GM12878 (cell line): ENCODE measurements around the gene PADI1. TPM values are rescaled to one million over a fixed set of nuclear protein-coding genes. Genes with fewer than 3 reads are reported as not detected.

ENCODE experiments used
- ATAC-seq: fragments of 200-7000 bp; cut with Tn5 transposase; 3 replicates; pipeline ENCODE4 v1.9.1; 2020; ENCODE audit warnings: mild to moderate bottlenecking, moderate library complexity
- BruUV-seq: library from RNA; stranded (reverse); fragments of 400-500 nt; replicated peaks from 2 replicates; lab custom pipeline; 2021; lab: Mats Ljungman, UMichigan
- CTCF ChIA-PET: fragments of 300-600 bp; sonication (Branson Sonifier 250); formaldehyde crosslinking; extraction: SDS; loops from one replicate; lab custom pipeline; 2021; ENCODE audit warnings: inconsistent platforms; lab: Yijun Ruan, JAX
- POLR2A ChIA-PET: fragments of 350-600 bp; formaldehyde crosslinking; extraction: SDS; loops from one replicate; lab custom pipeline; 2021; ENCODE audit warnings: inconsistent platforms; lab: Charles Lee
- RAD21 ChIA-PET: fragments of 300-600 bp; sonication (Branson Sonifier 250); formaldehyde crosslinking; loops from one replicate; lab custom pipeline; 2023; ENCODE audit warnings: antibody characterized with exemption; ENCODE audit not compliant: unreplicated experiment; lab: Charles Lee
- SMC1A ChIA-PET: fragments of 300-600 bp; sonication (Branson Sonifier 250); formaldehyde crosslinking; loops from one replicate; lab custom pipeline; 2023; ENCODE audit not compliant: unreplicated experiment, uncharacterized antibody; lab: Charles Lee
- DNase-seq: peaks from one replicate; pipeline ENCODE4 v3.0.0-alpha.2; 2011; ENCODE audit warnings: low read depth, low spot score
- FAIRE-seq: peaks from 3 replicates; lab custom pipeline; 2011; peaks lifted over from hg19 to GRCh38; lab: Jason Lieb, UNC
- H2AFZ ChIP-seq: 2 replicates; pipeline ENCODE4 v1.6.0; 2011; ENCODE audit warnings: low read depth, low read length, control low read depth; ENCODE audit not compliant: control insufficient read depth
- H3K27ac ChIP-seq: 2 replicates; pipeline ENCODE4 v1.5.1; 2011; ENCODE audit warnings: control low read depth; ENCODE audit not compliant: control insufficient read depth, insufficient read depth
- H3K27me3 ChIP-seq, 2 experiments: replicated peaks in 1 of 2; 2 replicates each; pipeline versions ENCODE4 v1.6.0 to v1.6.1; 2011; ENCODE audit warnings: low read length in 1 of 2; ENCODE audit not compliant: control insufficient read depth in 2 of 2, insufficient read depth in 2 of 2
- H3K36me3 ChIP-seq, 2 experiments: 2 replicates each; pipeline ENCODE4 v1.5.1; 2011; ENCODE audit warnings: low read length in 1 of 2; ENCODE audit not compliant: control insufficient read depth in 2 of 2, insufficient read depth in 2 of 2
- H3K4me1 ChIP-seq: 2 replicates; pipeline ENCODE4 v1.6.1; 2011; ENCODE audit warnings: mild to moderate bottlenecking, low read length, moderate library complexity, mixed read lengths; ENCODE audit not compliant: control insufficient read depth, insufficient read depth
- H3K4me2 ChIP-seq: 2 replicates; pipeline ENCODE4 v1.6.0; 2011; ENCODE audit warnings: control low read depth; ENCODE audit not compliant: control insufficient read depth, insufficient read depth
- H3K4me3 ChIP-seq: fragments of 200-600 bp; sonication (generic); 2 replicates; pipeline ENCODE4 v1.5.1; 2016
- H3K79me2 ChIP-seq: 2 replicates; pipeline ENCODE4 v1.6.0; 2011; ENCODE audit warnings: low read length; ENCODE audit not compliant: control insufficient read depth, insufficient read depth
- H3K9ac ChIP-seq: 2 replicates; pipeline ENCODE4 v1.8.0; 2011; ENCODE audit warnings: low read length, control low read depth, mixed read lengths; ENCODE audit not compliant: control insufficient read depth, insufficient read depth
- H3K9me3 ChIP-seq: replicated peaks from 3 replicates; pipeline ENCODE4 v1.5.1; 2011; ENCODE audit warnings: mild to moderate bottlenecking, low read length; ENCODE audit not compliant: control insufficient read depth, insufficient read depth
- H4K20me1 ChIP-seq: 2 replicates; pipeline ENCODE4 v1.6.0; 2011; ENCODE audit not compliant: control insufficient read depth, insufficient read depth
- CEBPZ ChIP-seq: fragments of 150-350 bp; IDR thresholded peaks from 2 replicates; pipeline ENCODE4 v1.6.1; 2016; ENCODE audit warnings: low read depth, low read length
- CTCF ChIP-seq, 3 experiments: IDR thresholded peaks in 2 of 3; conservative IDR thresholded peaks in 1 of 3; 2 replicates each; pipeline ENCODE4 v1.5.1; 2011; ENCODE audit warnings: low read depth in 3 of 3, low read length in 3 of 3, mild to moderate bottlenecking in 3 of 3, control low read depth in 2 of 3, moderate library complexity in 2 of 3, inconsistent platforms in 1 of 3, mixed read lengths in 1 of 3; ENCODE audit not compliant: control insufficient read depth in 2 of 3, insufficient read depth in 1 of 3; ENCODE audit errors: extremely low read depth in 1 of 3
- CUX1 ChIP-seq: IDR thresholded peaks from 2 replicates; pipeline ENCODE4 v1.6.1; 2012; ENCODE audit warnings: improper control_type of control experiment, low read depth, low read length; ENCODE audit not compliant: insufficient replicate concordance
- IRF4 ChIP-seq: IDR thresholded peaks from 2 replicates; pipeline ENCODE4 v1.6.1; 2011; ENCODE audit warnings: low read depth, low read length
- RAD21 ChIP-seq: IDR thresholded peaks from 2 replicates; pipeline ENCODE4 v1.6.1; 2011; ENCODE audit warnings: mild to moderate bottlenecking, low read depth, low read length, moderate library complexity; ENCODE audit not compliant: insufficient read depth
- REST ChIP-seq: IDR thresholded peaks from 2 replicates; pipeline ENCODE4 v1.6.1; 2012; ENCODE audit warnings: mild to moderate bottlenecking, low read depth, low read length
- SPI1 ChIP-seq: IDR thresholded peaks from 2 replicates; pipeline ENCODE4 v1.6.1; 2011; ENCODE audit warnings: low read depth, mild to moderate bottlenecking, low read length, moderate library complexity, borderline replicate concordance; ENCODE audit not compliant: insufficient read depth
- ZSCAN29 ChIP-seq: fragments of 450-650 bp; IDR thresholded peaks from 2 replicates; pipeline ENCODE4 v1.6.1; 2017; ENCODE audit warnings: mild to moderate bottlenecking, moderate library complexity
- WGBS: methylation state at CpG from one replicate; pipeline ENCODE4 v1.1.6; 2016; ENCODE audit warnings: low lambda C conversion rate; ENCODE audit not compliant: insufficient replicate concordance, insufficient coverage; ENCODE audit errors: missing lambda C conversion rate; 5-methylcytosine and 5-hydroxymethylcytosine counted together
- in situ Hi-C: fragments of 300-500 bp; cut with MboI; formaldehyde crosslinking; loops from 9 replicates; pipeline ENCODE4 v1.14.3; 2018; ENCODE audit warnings: mixed read lengths
- intact Hi-C: fragments of 100-400 bp; cut with micrococcal nuclease; formaldehyde crosslinking; loops from one replicate; pipeline ENCODE4 v1.14.2; 2022; ENCODE audit not compliant: unreplicated experiment
- polyA plus RNA-seq, 11 experiments: library from polyadenylated mRNA; depleted of rRNA in 4 of 11; unstranded in 6 of 11; stranded (reverse) in 5 of 11; fragments of >200 nt; fragmentation: Nextera tagmentation in 4 of 11; fragmentation: Illumina TruSeq in 1 of 11; extraction: Ambion mirVana in 4 of 11; extraction: Trizol in 1 of 11; gene quantifications; 1 replicate in 1 of 11; 2 replicates in 10 of 11; pipeline versions ENCODE4 v1.2.1 to v1.2.3, GENCODE V29; 2011 to 2016; ENCODE audit warnings: inconsistent platforms in 2 of 11, missing spikeins in 2 of 11, low read depth in 1 of 11
- total RNA-seq, 4 experiments: library from RNA; depleted of rRNA in 3 of 4; stranded (reverse); fragments of >200 nt in 3 of 4; fragmentation: Illumina TruSeq in 1 of 4; extraction: Trizol in 1 of 4; gene quantifications; 2 replicates each; pipeline versions ENCODE4 v1.2.1 to v1.2.3, GENCODE V29; 2013 to 2021

The PADI1 gene
- total and polyA plus RNA-seq, 10 of the 15 experiments (the other 5 are each of a cell fraction or from before 2014, with no cell fraction given), result 0.05 TPM; not detected in 9

GRCh38 chr1:17200756-17201155 lies 4.2 kb upstream of the PADI1 start:
- BruUV-seq, result no TSS peak
- 20% methylated on average over 5 of the region's 5 CpGs for WGBS
- H3K4me1 ChIP-seq, result no peaks in the 10 kb centered on the region
- no peak overlapping the region for H3K9ac ChIP-seq
- no peaks in the 10 kb centered on the region for H3K9me3 ChIP-seq
- no peak overlapping the region for H3K4me2 ChIP-seq
- ATAC-seq (peak; percentile 73), FAIRE-seq (no peak), DNase-seq (no peak)
- ChIA-PET CTCF (interaction anchor here (1.1 to 2.1 kb wide), 2 partner anchors 59 to 73 kb away, joined by 3 to 5 read pairs; no protein-coding TSS in a partner anchor), POLR2A (no interaction called here), RAD21 (interaction anchor here (1.1 kb wide), 1 partner anchor 79 kb away, joined by 3 read pairs; no protein-coding TSS in a partner anchor), SMC1A (interaction anchor here (1.0 to 1.6 kb wide), 5 partner anchors 12 to 76 kb away, joined by 3 read pairs; no protein-coding TSS in a partner anchor)
- no peaks in the 10 kb centered on the region for H3K36me3 ChIP-seq
- no peaks in the 10 kb centered on the region for H4K20me1 ChIP-seq
- in situ Hi-C loops (no loop called here), intact Hi-C loops (no loop called here)
- H3K4me3 ChIP-seq, result no peak overlapping the region
- H3K79me2 ChIP-seq, result no peaks in the 10 kb centered on the region
- H3K27me3 ChIP-seq, result no peaks in the 10 kb centered on the region; a peak in 1 of 4 replicates
- H3K27ac ChIP-seq, result no peak overlapping the region
- no peak overlapping the region for H2AFZ ChIP-seq
- TF ChIP-seq RAD21, result no peak
- TF ChIP-seq CEBPZ, result no peak
- no peak for TF ChIP-seq SPI1
- TF ChIP-seq ZSCAN29, result no peak
- no peak for TF ChIP-seq CTCF (IDR thresholded peaks at IDR 0.05 in 2 of 3, conservative IDR thresholded peaks at IDR 0.05 in 1 of 3; ENCODE audit: control insufficient read depth in 2 of 3, extremely low read depth in 1 of 3, insufficient read depth in 1 of 3, low read depth in 3 of 3, low read length in 3 of 3)
- TF ChIP-seq CUX1, result no peak
- no peak for TF ChIP-seq IRF4
- no peak for TF ChIP-seq REST
